ENCODE measurements around the gene IL1R2.

DNA sequence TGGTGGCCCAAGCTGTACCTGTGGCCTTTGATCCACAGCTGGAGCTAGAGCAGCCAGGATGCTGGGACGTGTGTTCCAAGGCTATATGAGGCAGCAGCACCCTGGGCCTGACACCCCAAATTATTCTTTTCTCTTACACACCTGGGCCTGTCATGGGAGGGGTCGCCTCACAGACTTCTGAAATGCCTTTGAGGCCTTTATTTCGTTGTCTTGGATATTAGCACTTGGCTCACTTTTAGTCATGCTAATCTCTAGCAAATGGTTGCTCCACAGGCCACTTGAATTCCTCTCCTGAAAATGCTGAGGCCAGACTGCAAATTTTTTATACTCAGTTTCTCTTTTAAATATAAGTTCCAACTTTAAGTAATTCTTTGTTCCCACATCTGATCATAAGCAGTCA is 22.0 kb upstream of the IL1R2 start:
- no peak for TF ChIP-seq EZH2 (IDR thresholded peaks at IDR 0.05; ENCODE audit: insufficient read depth, poor library complexity, severe bottlenecking)
- TF ChIP-seq EZH2phosphoT487 (IDR thresholded peaks at IDR 0.05; ENCODE audit: insufficient read depth, low read depth): no peak
